Esophagus muscularis mucosa (tissue), 3 donors: Measurements from ENCODE around the gene PLEKHS1.

Experiments used
- CTCF ChIP-seq, 3 experiments: fragments of 200-600 bp in 2 of 3; fragments of 450-650 bp in 1 of 3; sonication (generic) in 2 of 3; IDR thresholded peaks; one replicate each; pipeline ENCODE4 v1.5.1; 2017 to 2019; ENCODE audit warnings: antibody characterized with exemption in 3 of 3, mild to moderate bottlenecking in 2 of 3, moderate library complexity in 1 of 3
- POLR2A ChIP-seq: fragments of 450-650 bp; IDR thresholded peaks from one replicate; pipeline ENCODE4 v1.6.1; 2017; ENCODE audit warnings: antibody characterized with exemption, moderate library complexity, mild to moderate bottlenecking, low read depth
- POLR2AphosphoS5 ChIP-seq, 2 donors: sonication (generic); formaldehyde crosslinking; IDR thresholded peaks; one replicate each; pipeline ENCODE4 v1.6.1; 2017; ENCODE audit warnings: antibody characterized with exemption in 2 of 2

- TF ChIP-seq POLR2A (no peak), CTCF (IDR thresholded peaks at IDR 0.05) (no peak), POLR2AphosphoS5 (IDR thresholded peaks at IDR 0.05) (no peak)
Measured at GRCh38 chr10:113802997-113803396, 51.5 kb downstream of the PLEKHS1 start.
